Type B pancreatic cell (in vitro differentiated cells): ENCODE measurements around the gene KLK5. TPM values are rescaled to one million over a fixed set of nuclear protein-coding genes. Genes with fewer than 3 reads are reported as not detected.

Experiments
- DNase-seq: peaks from one replicate; pipeline ENCODE4 v3.0.0; 2021; ENCODE audit warnings: mixed read lengths; ENCODE audit not compliant: unreplicated experiment; ENCODE audit errors: extremely low spot score
- H3K27ac Mint-ChIP-seq: 2 replicates; pipeline ENCODE4 v1.8.0; 2021; ENCODE audit warnings: mild to moderate bottlenecking, mixed read lengths
- H3K27me3 Mint-ChIP-seq: 2 replicates; pipeline ENCODE4 v1.8.0; 2021; ENCODE audit warnings: mixed read lengths
- H3K36me3 Mint-ChIP-seq: 2 replicates; pipeline ENCODE4 v1.8.0; 2021; ENCODE audit warnings: mixed read lengths
- H3K4me1 Mint-ChIP-seq: one replicate; pipeline ENCODE4 v1.8.0; 2021; ENCODE audit warnings: mixed read lengths; ENCODE audit not compliant: unreplicated experiment
- H3K4me3 Mint-ChIP-seq: 2 replicates; pipeline ENCODE4 v1.8.0; 2021; ENCODE audit warnings: mild to moderate bottlenecking, mixed read lengths
- H3K9me3 Mint-ChIP-seq: 2 replicates; pipeline ENCODE4 v1.8.0; 2021; ENCODE audit warnings: mixed read lengths
- total RNA-seq: library from RNA; stranded (reverse); gene quantifications from 2 replicates; pipeline ENCODE4 v1.2.1, GENCODE V29; 2021; ENCODE audit warnings: low replicate concordance
- TF ChIP-seq, protein P1 (sequence below): fragments of 200-600 bp; sonication (generic); conservative IDR thresholded peaks from 2 replicates; pipeline ENCODE4 v1.5.0; 2021; ENCODE audit warnings: antibody characterized with exemption, mild to moderate bottlenecking

KLK5 gene
- total RNA-seq, 1 donor from 2014 or later, result not detected

DNA sequence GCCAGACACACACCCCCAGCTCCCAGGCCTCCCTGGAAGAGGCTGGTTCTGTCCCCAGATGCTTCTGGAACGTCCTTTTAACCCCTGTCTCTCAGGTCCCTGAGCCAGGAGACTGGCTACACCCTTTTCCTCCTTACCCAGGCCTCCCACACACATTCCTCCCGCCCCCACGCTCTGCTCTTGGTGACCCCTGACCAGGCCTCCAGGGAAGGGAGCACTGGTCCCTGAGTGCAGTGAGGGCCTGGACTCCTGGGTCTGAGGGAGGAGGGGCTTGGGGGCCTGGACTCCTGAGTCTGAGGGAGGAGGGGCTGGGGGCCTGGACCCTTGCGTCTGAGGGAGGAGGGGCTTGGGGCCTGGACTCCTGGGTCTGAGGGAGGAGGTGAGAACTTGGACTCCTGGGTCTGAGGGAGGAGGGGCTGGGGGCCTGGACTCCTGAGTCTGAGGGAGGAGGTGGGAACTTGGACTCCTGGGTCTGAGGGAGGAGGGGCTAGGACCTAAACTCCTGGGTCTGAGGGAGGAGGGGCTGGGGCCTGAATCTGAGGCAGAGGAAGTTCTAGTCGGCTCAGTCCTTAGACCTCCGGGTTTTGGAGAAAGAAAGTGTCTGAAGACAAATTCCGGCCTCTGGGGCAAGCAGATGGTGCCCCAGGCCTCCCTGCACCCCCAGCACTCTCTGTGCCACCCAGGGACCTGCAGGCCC is 16.0 kb upstream of the KLK5 start:
- no peak for DNase-seq
- H3K27me3 Mint-ChIP-seq, result peaks cover 11% of the 10 kb centered on the region
- TF ChIP-seq, protein P1, sequence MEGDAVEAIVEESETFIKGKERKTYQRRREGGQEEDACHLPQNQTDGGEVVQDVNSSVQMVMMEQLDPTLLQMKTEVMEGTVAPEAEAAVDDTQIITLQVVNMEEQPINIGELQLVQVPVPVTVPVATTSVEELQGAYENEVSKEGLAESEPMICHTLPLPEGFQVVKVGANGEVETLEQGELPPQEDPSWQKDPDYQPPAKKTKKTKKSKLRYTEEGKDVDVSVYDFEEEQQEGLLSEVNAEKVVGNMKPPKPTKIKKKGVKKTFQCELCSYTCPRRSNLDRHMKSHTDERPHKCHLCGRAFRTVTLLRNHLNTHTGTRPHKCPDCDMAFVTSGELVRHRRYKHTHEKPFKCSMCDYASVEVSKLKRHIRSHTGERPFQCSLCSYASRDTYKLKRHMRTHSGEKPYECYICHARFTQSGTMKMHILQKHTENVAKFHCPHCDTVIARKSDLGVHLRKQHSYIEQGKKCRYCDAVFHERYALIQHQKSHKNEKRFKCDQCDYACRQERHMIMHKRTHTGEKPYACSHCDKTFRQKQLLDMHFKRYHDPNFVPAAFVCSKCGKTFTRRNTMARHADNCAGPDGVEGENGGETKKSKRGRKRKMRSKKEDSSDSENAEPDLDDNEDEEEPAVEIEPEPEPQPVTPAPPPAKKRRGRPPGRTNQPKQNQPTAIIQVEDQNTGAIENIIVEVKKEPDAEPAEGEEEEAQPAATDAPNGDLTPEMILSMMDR, result no peak
- no peak overlapping the region for H3K4me3 Mint-ChIP-seq
- no peak overlapping the region for H3K27ac Mint-ChIP-seq
- H3K36me3 Mint-ChIP-seq, result no peaks in the 10 kb centered on the region
- no peaks in the 10 kb centered on the region for H3K9me3 Mint-ChIP-seq
- peaks cover 4% of the 10 kb centered on the region for H3K4me1 Mint-ChIP-seq

DNA sequence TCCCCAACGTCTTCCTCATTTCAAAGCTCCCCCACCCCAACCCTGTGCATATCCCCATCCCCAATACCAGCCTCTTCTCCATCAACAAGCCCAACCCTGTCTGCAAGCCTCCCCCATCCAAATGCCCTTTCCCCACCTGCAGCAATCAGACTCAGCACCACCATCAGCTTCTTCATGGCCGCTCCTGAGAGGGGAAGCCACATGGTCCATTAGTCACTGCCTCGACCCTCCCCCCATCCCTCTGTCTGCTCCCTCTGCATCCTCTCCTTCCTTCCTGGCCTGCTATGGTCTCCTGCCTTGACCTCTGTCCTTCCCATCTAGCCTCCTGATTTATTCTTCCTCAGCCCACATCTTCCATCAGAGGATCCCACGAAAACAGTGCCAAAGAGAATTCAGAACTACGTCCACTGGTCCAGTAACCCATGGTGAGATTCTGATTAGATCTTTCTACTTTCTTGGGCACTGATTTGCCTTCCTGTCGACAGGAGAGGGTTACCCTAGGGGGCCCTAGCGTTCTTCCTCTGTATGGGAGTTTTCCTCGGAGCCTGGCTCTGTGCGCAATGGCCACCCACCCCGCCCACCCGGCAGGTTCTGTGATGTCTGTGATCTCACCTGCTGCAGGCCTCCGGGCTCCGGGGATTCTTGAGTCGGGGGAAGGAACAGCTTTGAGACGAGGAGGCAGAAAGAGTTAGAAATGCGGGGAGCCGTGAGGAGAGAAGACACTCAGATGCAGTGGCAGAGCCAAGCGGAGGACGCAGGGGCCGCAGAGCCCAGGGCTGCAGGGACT is 15.3 kb upstream of the KLK5 start:
- DNase-seq, result no peak
- Mint-ChIP-seq H3K4me1 (peaks cover 4% of the 10 kb centered on the region), H3K27me3 (peaks cover 15% of the 10 kb centered on the region), H3K27ac (no peak overlapping the region), H3K4me3 (no peak overlapping the region), H3K36me3 (no peaks in the 10 kb centered on the region), H3K9me3 (no peaks in the 10 kb centered on the region)
- TF ChIP-seq, protein P1, result no peak

DNA sequence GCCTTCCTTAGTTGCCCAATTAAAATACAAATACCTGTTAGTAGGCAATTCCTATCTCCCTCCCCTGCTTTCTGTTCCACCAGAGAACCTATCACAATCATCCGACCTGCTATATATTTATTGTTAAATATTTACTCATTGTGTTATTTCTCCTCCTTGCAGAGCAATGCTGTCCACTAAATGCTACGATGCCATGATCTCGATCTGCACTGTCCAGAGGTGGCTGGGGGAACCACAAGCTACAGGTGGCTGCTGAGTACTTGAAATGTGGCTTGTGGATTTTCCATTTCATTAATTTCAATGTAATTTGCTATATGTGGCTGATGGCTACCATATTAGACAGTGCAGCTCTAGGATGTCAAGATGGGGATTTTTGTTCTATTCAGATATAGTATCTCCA is 11.4 kb upstream of the KLK5 start:
- peaks cover 37% of the 10 kb centered on the region for H3K27me3 Mint-ChIP-seq
- no peaks in the 10 kb centered on the region for H3K9me3 Mint-ChIP-seq
- TF ChIP-seq, protein P1, result no peak
- no peaks in the 10 kb centered on the region for H3K36me3 Mint-ChIP-seq
- H3K4me3 Mint-ChIP-seq, result no peak overlapping the region
- no peak for DNase-seq
- no peak overlapping the region for H3K27ac Mint-ChIP-seq
- H3K4me1 Mint-ChIP-seq, result peaks cover 4% of the 10 kb centered on the region

DNA sequence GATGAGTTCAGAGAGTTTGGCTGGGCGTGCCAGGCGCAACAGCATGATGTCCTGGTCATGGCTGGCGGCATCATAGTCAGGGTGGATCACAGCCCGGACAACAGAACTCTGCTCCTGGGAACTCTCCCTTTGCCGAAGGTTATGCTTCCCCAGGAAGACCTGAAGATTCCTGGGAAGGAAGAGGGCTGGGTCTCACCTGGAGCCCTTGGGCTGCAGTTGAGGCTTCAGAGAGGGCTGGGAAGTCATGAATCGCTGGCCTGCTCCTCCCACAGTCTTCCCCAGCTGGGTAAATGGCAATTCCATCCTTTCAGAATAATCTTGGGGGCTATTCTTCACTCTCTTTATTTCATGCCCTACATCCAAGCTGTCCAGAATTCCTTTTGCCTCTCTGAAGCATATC is 10.5 kb upstream of the KLK5 start:
- Mint-ChIP-seq H3K27me3 (peaks cover 43% of the 10 kb centered on the region), H3K4me3 (no peak overlapping the region), H3K4me1 (peaks cover 4% of the 10 kb centered on the region), H3K9me3 (no peaks in the 10 kb centered on the region), H3K27ac (no peak overlapping the region), H3K36me3 (no peaks in the 10 kb centered on the region)
- TF ChIP-seq, protein P1, result no peak
- DNase-seq, result no peak

DNA sequence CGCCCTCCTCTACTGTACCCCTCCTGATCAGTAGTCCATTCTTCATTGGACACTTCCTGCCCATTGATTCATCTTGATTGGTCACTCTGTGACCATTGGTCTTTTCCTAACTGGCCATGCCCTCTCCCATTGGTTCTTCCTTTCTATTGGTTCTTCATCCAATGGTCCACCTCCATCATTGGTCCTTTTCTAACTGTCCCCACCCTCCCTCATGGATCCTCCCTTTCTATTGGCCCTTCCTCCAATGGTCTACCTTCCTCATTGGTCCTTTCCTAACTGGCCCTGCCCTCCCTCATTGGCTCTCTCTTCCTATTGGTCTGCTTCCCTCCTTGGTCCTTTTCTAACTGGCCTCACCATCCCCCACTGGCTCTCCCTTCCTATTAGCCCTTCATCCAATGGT is 9.4 kb upstream of the KLK5 start:
- Mint-ChIP-seq H3K27me3 (peaks cover 43% of the 10 kb centered on the region), H3K4me1 (no peaks in the 10 kb centered on the region), H3K4me3 (no peak overlapping the region), H3K9me3 (no peaks in the 10 kb centered on the region), H3K36me3 (no peaks in the 10 kb centered on the region), H3K27ac (no peak overlapping the region)
- TF ChIP-seq, protein P1, result no peak
- no peak for DNase-seq
